Activated CD8-positive, alpha-beta T cell treated with anti-CD3 and anti-CD28 coated beads for 36 hours (primary cell): Measurements from ENCODE around the gene ASCL4. TPM values are rescaled to one million over a fixed set of nuclear protein-coding genes. Genes with fewer than 3 reads are reported as not detected.

Experiments
- ATAC-seq: fragments of 200-7000 bp; cut with Tn5 transposase; one replicate; pipeline ENCODE4 v1.10.0; 2021; ENCODE audit warnings: mild to moderate bottlenecking, moderate library complexity
- CTCF ChIA-PET: fragments of 350-600 bp; sonication (Branson Sonifier 250); formaldehyde crosslinking; loops from one replicate; lab custom pipeline; 2021; ENCODE audit warnings: antibody characterized with exemption; lab: Charles Lee
- POLR2A ChIA-PET: fragments of 350-600 bp; sonication (Branson Sonifier 250); formaldehyde crosslinking; loops from one replicate; lab custom pipeline; 2021; ENCODE audit warnings: antibody characterized with exemption; lab: Charles Lee
- DNase-seq: peaks from one replicate; pipeline ENCODE4 v3.0.0-alpha.2; 2020
- H3K27ac Mint-ChIP-seq: one replicate; pipeline ENCODE4 v1.8.0; 2021; ENCODE audit warnings: mild to moderate bottlenecking, mixed read lengths
- H3K27me3 Mint-ChIP-seq: one replicate; pipeline ENCODE4 v1.8.0; 2021; ENCODE audit warnings: mixed read lengths
- H3K36me3 Mint-ChIP-seq: one replicate; pipeline ENCODE4 v1.8.0; 2021; ENCODE audit warnings: low read depth, mixed read lengths
- H3K4me1 Mint-ChIP-seq: one replicate; pipeline ENCODE4 v1.8.0; 2021; ENCODE audit warnings: low read depth, mixed read lengths
- H3K4me3 Mint-ChIP-seq: one replicate; pipeline ENCODE4 v1.8.0; 2021; ENCODE audit warnings: mild to moderate bottlenecking, moderate library complexity, mixed read lengths
- H3K9me3 Mint-ChIP-seq: one replicate; pipeline ENCODE4 v1.8.0; 2021; ENCODE audit warnings: mixed read lengths
- CTCF ChIP-seq: fragments of 200-600 bp; IDR thresholded peaks from one replicate; pipeline ENCODE4 v1.8.0; 2022; ENCODE audit warnings: antibody characterized with exemption, mild to moderate bottlenecking
- intact Hi-C: fragments of 100-400 bp; cut with micrococcal nuclease; formaldehyde crosslinking; loops from one replicate; pipeline ENCODE4 v1.10.0; 2022
- total RNA-seq, 2 experiments: library from RNA; stranded (reverse); gene quantifications; one replicate each; pipeline ENCODE4 v1.2.3, GENCODE V29; 2021

ASCL4 gene
- total RNA-seq, 2 experiments from 2014 or later = not detected

GRCh38 chr12:107732365-107732764 is 42.1 kb upstream of the ASCL4 start:
- ATAC-seq (no peak), DNase-seq (no peak)
- Mint-ChIP-seq H3K27ac (no peak overlapping the region), H3K9me3 (no peaks in the 10 kb centered on the region), H3K4me3 (no peak overlapping the region), H3K4me1 (peaks cover 2% of the 10 kb centered on the region), H3K36me3 (peaks cover 32% of the 10 kb centered on the region), H3K27me3 (no peaks in the 10 kb centered on the region)
- ChIA-PET CTCF (no interaction called here), POLR2A (interaction anchor here (1.0 to 1.3 kb wide), 3 partner anchors 18 to 452 kb away, joined by 3 to 6 read pairs (median 4); no protein-coding TSS in a partner anchor)
- no peak for TF ChIP-seq CTCF
- intact Hi-C loops = no loop called here

DNA sequence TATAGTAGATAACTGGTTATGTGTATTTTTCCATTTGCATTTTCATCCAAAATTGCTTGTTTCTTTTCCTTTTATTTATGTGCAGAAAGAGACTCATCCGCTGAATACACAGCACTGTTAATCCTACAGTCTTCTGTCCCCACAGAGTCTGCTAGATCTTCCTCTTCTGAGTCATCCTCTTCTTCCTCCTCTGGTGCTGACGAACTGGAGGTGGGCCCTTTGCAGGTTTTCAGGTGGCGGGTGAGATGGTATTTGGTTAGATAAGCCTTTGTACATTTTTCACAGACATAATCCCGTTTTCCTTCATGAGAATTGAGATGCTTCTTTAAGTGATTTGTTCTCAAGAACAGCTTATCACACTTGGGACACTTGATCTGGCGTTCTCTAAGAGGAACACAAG is 40.4 kb upstream of the ASCL4 start:
- Mint-ChIP-seq H3K4me3 (no peak overlapping the region), H3K9me3 (no peaks in the 10 kb centered on the region), H3K4me1 (peaks cover 4% of the 10 kb centered on the region), H3K27ac (no peak overlapping the region), H3K36me3 (peaks cover 47% of the 10 kb centered on the region), H3K27me3 (no peaks in the 10 kb centered on the region)
- POLR2A ChIA-PET = no interaction called here
- CTCF ChIA-PET = no interaction called here
- no peak for ATAC-seq
- intact Hi-C loops = no loop called here
- no peak for DNase-seq
- TF ChIP-seq CTCF = no peak

DNA sequence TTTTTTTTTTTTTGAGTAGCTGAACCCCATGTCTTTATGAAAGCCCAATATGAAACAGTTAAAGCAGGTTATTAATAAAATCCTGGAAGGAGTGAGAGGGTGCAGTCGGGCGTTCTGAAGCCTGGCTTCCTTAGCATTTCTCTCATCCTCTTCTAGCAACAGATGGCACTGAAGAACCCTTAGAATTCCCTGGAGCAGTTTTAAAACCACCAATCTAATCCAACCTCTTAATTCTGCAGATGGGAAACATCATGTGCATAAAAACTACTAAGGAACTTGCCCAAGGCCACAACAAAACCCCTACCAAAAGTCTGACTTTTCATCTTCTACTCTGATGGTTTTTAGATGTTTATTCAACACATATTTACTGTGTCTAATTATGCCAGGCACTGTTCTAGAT is 38.7 kb upstream of the ASCL4 start:
- TF ChIP-seq CTCF = no peak
- H3K9me3 Mint-ChIP-seq = no peaks in the 10 kb centered on the region
- ATAC-seq = no peak
- intact Hi-C loops = no loop called here
- ChIA-PET CTCF (no interaction called here), POLR2A (no interaction called here)
- no peak overlapping the region for H3K4me3 Mint-ChIP-seq
- H3K27me3 Mint-ChIP-seq = no peaks in the 10 kb centered on the region
- H3K4me1 Mint-ChIP-seq = peaks cover 4% of the 10 kb centered on the region
- no peak for DNase-seq
- peaks cover 55% of the 10 kb centered on the region for H3K36me3 Mint-ChIP-seq
- H3K27ac Mint-ChIP-seq = no peak overlapping the region

- no peak for ATAC-seq
- CTCF ChIA-PET = interaction anchor here (0.6 to 1.3 kb wide), 2 partner anchors 39 to 724 kb away, joined by 3 to 4 read pairs; no protein-coding TSS in a partner anchor
- no peak overlapping the region for H3K4me3 Mint-ChIP-seq
- H3K9me3 Mint-ChIP-seq = no peaks in the 10 kb centered on the region
- no peak for DNase-seq
- intact Hi-C loops = no loop called here
- peaks cover 60% of the 10 kb centered on the region for H3K36me3 Mint-ChIP-seq
- POLR2A ChIA-PET = no interaction called here
- no peaks in the 10 kb centered on the region for H3K27me3 Mint-ChIP-seq
- H3K4me1 Mint-ChIP-seq = peaks cover 4% of the 10 kb centered on the region
- H3K27ac Mint-ChIP-seq = no peak overlapping the region
- TF ChIP-seq CTCF = no peak
Observed at GRCh38 chr12:107736914-107737313, 37.6 kb upstream of the ASCL4 start.

GRCh38 chr12:107748472-107748871 is 26.0 kb upstream of the ASCL4 start:
- ChIA-PET CTCF (no interaction called here), POLR2A (interaction anchor here (1.2 kb wide), 1 partner anchor 12 kb away, joined by 3 read pairs; no protein-coding TSS in a partner anchor)
- Mint-ChIP-seq H3K4me3 (no peak overlapping the region), H3K27me3 (no peaks in the 10 kb centered on the region), H3K9me3 (no peaks in the 10 kb centered on the region), H3K27ac (no peak overlapping the region), H3K36me3 (peaks cover 36% of the 10 kb centered on the region), H3K4me1 (peaks cover 2% of the 10 kb centered on the region)
- intact Hi-C loops = no loop called here
- no peak for TF ChIP-seq CTCF
- ATAC-seq (no peak), DNase-seq (no peak)
